ENCODE measurements around the gene SEL1L.

DNA sequence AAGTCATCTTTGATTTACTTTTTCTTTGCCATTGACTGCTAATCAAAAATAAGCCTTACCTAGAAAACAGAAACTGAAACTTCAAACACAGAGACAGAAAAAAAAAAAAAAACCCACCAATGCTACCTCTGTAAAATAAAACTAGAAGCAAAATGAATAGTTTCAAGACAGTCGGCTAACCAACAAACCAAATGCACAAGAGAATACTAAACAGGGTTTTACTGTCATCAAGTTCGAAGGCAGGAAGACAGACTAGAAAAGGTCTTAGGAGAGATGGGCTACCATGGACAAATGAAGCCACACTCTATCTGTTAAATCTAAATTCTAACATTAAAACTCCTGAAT is 59.5 kb downstream of the SEL1L start:
- TF ChIP-seq, protein P1, sequence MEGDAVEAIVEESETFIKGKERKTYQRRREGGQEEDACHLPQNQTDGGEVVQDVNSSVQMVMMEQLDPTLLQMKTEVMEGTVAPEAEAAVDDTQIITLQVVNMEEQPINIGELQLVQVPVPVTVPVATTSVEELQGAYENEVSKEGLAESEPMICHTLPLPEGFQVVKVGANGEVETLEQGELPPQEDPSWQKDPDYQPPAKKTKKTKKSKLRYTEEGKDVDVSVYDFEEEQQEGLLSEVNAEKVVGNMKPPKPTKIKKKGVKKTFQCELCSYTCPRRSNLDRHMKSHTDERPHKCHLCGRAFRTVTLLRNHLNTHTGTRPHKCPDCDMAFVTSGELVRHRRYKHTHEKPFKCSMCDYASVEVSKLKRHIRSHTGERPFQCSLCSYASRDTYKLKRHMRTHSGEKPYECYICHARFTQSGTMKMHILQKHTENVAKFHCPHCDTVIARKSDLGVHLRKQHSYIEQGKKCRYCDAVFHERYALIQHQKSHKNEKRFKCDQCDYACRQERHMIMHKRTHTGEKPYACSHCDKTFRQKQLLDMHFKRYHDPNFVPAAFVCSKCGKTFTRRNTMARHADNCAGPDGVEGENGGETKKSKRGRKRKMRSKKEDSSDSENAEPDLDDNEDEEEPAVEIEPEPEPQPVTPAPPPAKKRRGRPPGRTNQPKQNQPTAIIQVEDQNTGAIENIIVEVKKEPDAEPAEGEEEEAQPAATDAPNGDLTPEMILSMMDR (IDR thresholded peaks at IDR 0.05) = no peak
- TF ChIP-seq EZH2phosphoT487 (IDR thresholded peaks at IDR 0.05) = no peak

Data from neural progenitor cell (in vitro differentiated cells).